SU-DHL-6 (cell line): ENCODE data around the gene POMGNT2.

Source experiments
- H2AFZ ChIP-seq: fragments of 200-600 bp; sonication (generic); 2 replicates; pipeline ENCODE4 v1.6.1; 2014; ENCODE audit warnings: low read depth, mild to moderate bottlenecking, moderate library complexity, mixed read lengths, antibody characterized with exemption, low read length; ENCODE audit not compliant: severe bottlenecking
- H3F3A ChIP-seq: fragments of 200-600 bp; shearing (Covaris generic); 2 replicates; pipeline ENCODE4 v1.6.0; 2016; ENCODE audit warnings: antibody characterized with exemption, mild to moderate bottlenecking; ENCODE audit not compliant: insufficient read depth
- H3K27ac ChIP-seq: fragments of 200-600 bp; sonication (generic); 2 replicates; pipeline ENCODE4 v1.5.1; 2016; ENCODE audit warnings: low read depth, mild to moderate bottlenecking, low read length, moderate library complexity, mixed read lengths
- H3K27me3 ChIP-seq: fragments of 200-600 bp; sonication (generic), shearing (Covaris generic); 2 replicates; pipeline ENCODE4 v1.6.0; 2014; ENCODE audit warnings: mild to moderate bottlenecking, low read length
- H3K36me3 ChIP-seq: fragments of 200-600 bp; sonication (generic); 2 replicates; pipeline ENCODE4 v1.6.1; 2014; ENCODE audit warnings: mild to moderate bottlenecking, low read length, mixed read lengths
- H3K4me2 ChIP-seq: fragments of 300-600, 200-600 bp; shearing (Covaris generic), sonication (generic); 2 replicates; pipeline ENCODE4 v1.6.0; 2014; ENCODE audit warnings: low read length, low read depth, mild to moderate bottlenecking; ENCODE audit not compliant: poor library complexity, severe bottlenecking
- H3K4me3 ChIP-seq: fragments of 200-600 bp; sonication (generic); 2 replicates; pipeline ENCODE4 v1.5.1; 2014; ENCODE audit warnings: antibody characterized with exemption, low read length, mild to moderate bottlenecking, mixed read lengths; ENCODE audit not compliant: insufficient read depth, poor library complexity, severe bottlenecking
- H3K79me2 ChIP-seq: fragments of 200-600 bp; sonication (generic); 2 replicates; pipeline ENCODE4 v1.6.1; 2014; ENCODE audit warnings: mild to moderate bottlenecking, low read length, moderate library complexity; ENCODE audit not compliant: insufficient read depth
- H3K9ac ChIP-seq: fragments of 200-600 bp; sonication (generic); 2 replicates; pipeline ENCODE4 v1.7.0; 2014; ENCODE audit warnings: mild to moderate bottlenecking, low read length
- H3K9me2 ChIP-seq: fragments of 200-600 bp; sonication (generic); replicated peaks from 2 replicates; pipeline ENCODE4 v1.6.1; 2014; ENCODE audit warnings: low read length; ENCODE audit not compliant: insufficient read depth
- H3K9me3 ChIP-seq: fragments of 200-600 bp; sonication (generic); 2 replicates; pipeline ENCODE4 v1.6.1; 2014; ENCODE audit warnings: low read length, mixed read lengths; ENCODE audit not compliant: insufficient read depth
- H4K20me1 ChIP-seq: fragments of 200-600 bp; sonication (generic); 2 replicates; pipeline ENCODE4 v1.6.1; 2014; ENCODE audit warnings: low read depth, mild to moderate bottlenecking, antibody characterized with exemption, low read length, moderate library complexity, mixed read lengths
- EZH2phosphoT487 ChIP-seq: fragments of 200-600 bp; sonication (generic), shearing (Covaris generic); conservative IDR thresholded peaks from 2 replicates; pipeline ENCODE4 v1.6.1; 2018; ENCODE audit warnings: mild to moderate bottlenecking, antibody characterized with exemption, low read length, moderate library complexity, mixed read lengths
- TF ChIP-seq, protein P1 (sequence below): fragments of 200-600 bp; sonication (generic); IDR thresholded peaks from one replicate; pipeline ENCODE4 v1.5.1; 2017; ENCODE audit warnings: antibody characterized with exemption, mild to moderate bottlenecking, low read length, moderate library complexity; ENCODE audit not compliant: insufficient read depth, poor library complexity, severe bottlenecking

Gene POMGNT2

GRCh38 chr3:43132870-43133636 is 27.2 kb upstream of the POMGNT2 start:
- Histone ChIP-seq H3K9ac (no peak overlapping the region), H2AFZ (no peak overlapping the region), H3K79me2 (no peaks in the 10 kb centered on the region), H4K20me1 (no peaks in the 10 kb centered on the region), H3K9me3 (no peaks in the 10 kb centered on the region), H3K4me3 (no peak overlapping the region), H3K27ac (no peak overlapping the region), H3K4me2 (no peak overlapping the region), H3K36me3 (no peaks in the 10 kb centered on the region), H3K9me2 (no peaks in the 10 kb centered on the region), H3F3A (no peaks in the 10 kb centered on the region), H3K27me3 (no peaks in the 10 kb centered on the region)
- no peak for TF ChIP-seq EZH2phosphoT487
- TF ChIP-seq, protein P1, sequence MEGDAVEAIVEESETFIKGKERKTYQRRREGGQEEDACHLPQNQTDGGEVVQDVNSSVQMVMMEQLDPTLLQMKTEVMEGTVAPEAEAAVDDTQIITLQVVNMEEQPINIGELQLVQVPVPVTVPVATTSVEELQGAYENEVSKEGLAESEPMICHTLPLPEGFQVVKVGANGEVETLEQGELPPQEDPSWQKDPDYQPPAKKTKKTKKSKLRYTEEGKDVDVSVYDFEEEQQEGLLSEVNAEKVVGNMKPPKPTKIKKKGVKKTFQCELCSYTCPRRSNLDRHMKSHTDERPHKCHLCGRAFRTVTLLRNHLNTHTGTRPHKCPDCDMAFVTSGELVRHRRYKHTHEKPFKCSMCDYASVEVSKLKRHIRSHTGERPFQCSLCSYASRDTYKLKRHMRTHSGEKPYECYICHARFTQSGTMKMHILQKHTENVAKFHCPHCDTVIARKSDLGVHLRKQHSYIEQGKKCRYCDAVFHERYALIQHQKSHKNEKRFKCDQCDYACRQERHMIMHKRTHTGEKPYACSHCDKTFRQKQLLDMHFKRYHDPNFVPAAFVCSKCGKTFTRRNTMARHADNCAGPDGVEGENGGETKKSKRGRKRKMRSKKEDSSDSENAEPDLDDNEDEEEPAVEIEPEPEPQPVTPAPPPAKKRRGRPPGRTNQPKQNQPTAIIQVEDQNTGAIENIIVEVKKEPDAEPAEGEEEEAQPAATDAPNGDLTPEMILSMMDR: no peak

DNA sequence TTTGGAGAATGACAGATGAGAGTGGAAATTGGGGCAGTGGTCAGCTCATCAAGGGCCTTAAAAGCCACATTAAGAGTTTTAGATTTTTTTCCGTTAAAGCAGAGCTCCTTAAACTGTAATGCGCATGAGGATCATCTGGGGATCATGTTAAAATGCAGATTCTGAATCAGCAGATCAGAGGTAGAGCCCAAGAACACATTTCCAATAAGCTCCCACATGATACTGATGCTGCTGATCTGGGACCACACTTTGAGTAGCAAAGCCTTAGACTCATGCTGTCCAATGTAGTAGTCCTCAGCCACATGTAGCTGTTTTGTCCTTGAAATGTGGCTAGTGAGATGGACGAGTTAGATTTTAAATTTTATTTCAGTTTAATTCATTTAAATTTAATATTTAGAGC is 26.3 kb upstream of the POMGNT2 start:
- Histone ChIP-seq H3K9me3 (no peaks in the 10 kb centered on the region), H2AFZ (no peak overlapping the region), H3F3A (no peaks in the 10 kb centered on the region), H3K36me3 (no peaks in the 10 kb centered on the region), H4K20me1 (no peaks in the 10 kb centered on the region), H3K4me2 (no peak overlapping the region), H3K27ac (no peak overlapping the region), H3K27me3 (no peaks in the 10 kb centered on the region), H3K79me2 (no peaks in the 10 kb centered on the region), H3K4me3 (no peak overlapping the region), H3K9me2 (no peaks in the 10 kb centered on the region), H3K9ac (no peak overlapping the region)
- TF ChIP-seq, protein P1: no peak
- TF ChIP-seq EZH2phosphoT487: no peak

- H3K9me3 ChIP-seq: no peaks in the 10 kb centered on the region
- no peak overlapping the region for H3K4me3 ChIP-seq
- H2AFZ ChIP-seq: no peak overlapping the region
- H3K9ac ChIP-seq: no peak overlapping the region
- TF ChIP-seq, protein P1: no peak
- no peak for TF ChIP-seq EZH2phosphoT487
- no peak overlapping the region for H3K4me2 ChIP-seq
- H3K79me2 ChIP-seq: no peaks in the 10 kb centered on the region
- no peaks in the 10 kb centered on the region for H3F3A ChIP-seq
- no peak overlapping the region for H3K27ac ChIP-seq
- H3K9me2 ChIP-seq: no peaks in the 10 kb centered on the region
- no peaks in the 10 kb centered on the region for H4K20me1 ChIP-seq
- H3K27me3 ChIP-seq: no peaks in the 10 kb centered on the region
- H3K36me3 ChIP-seq: no peaks in the 10 kb centered on the region
Measured at GRCh38 chr3:43128464-43128863, 22.6 kb upstream of the POMGNT2 start.
